SK-MEL-5 (cell line): Measurements from ENCODE around the gene OR14A16. TPM values are rescaled to one million over a fixed set of nuclear protein-coding genes. Genes with fewer than 3 reads are reported as not detected.

ENCODE experiments used
- DNase-seq: peaks from one replicate; pipeline ENCODE4 v3.0.0-alpha.2; 2016; ENCODE audit warnings: low read depth, low spot score
- in situ Hi-C: cut with HindIII; loops from 2 replicates; pipeline ENCODE4 v1.10.0; 2016; ENCODE audit warnings: low sequenced_read_pairs, high pct_unique_total_duplicates, low pct_unique_long_range_greater_than_20kb
- total RNA-seq: library from RNA; depleted of rRNA; stranded (reverse); fragments of >200 nt; shearing (Covaris generic); gene quantifications from 2 replicates; pipeline ENCODE4 v1.2.3, GENCODE V29; 2014; rRNA removed

Gene OR14A16
- total RNA-seq, 1 experiment from 2014 or later, result not detected

DNA sequence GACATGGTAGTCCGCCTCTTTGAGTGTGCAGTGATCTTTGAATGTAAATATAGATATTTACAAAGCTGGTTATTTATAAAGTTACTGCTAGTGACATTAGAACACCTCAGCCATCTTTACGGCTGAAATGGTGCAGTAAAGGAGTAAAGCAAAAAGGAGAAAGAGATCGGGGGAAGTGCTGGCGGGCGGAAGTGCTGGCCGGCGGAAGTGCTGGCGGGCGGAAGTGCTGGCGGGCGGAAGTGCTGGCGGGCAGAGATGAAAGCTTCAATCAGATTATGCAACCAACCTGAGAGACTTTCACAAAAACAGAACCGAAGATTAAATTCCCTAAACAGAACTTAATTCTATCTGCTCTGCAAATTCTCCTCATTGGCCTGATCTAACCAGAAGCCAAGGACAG, 1.4 kb upstream of the OR14A16 start:
- DNase-seq, result no peak
- in situ Hi-C loops, result no loop called here

GRCh38 chr1:247822060-247822459, 1.9 kb downstream of the OR14A16 start:
- no peak for DNase-seq
- in situ Hi-C loops, result no loop called here

GRCh38 chr1:247812637-247813036, 11.3 kb downstream of the OR14A16 start:
- in situ Hi-C loops, result no loop called here
- no peak for DNase-seq

DNA sequence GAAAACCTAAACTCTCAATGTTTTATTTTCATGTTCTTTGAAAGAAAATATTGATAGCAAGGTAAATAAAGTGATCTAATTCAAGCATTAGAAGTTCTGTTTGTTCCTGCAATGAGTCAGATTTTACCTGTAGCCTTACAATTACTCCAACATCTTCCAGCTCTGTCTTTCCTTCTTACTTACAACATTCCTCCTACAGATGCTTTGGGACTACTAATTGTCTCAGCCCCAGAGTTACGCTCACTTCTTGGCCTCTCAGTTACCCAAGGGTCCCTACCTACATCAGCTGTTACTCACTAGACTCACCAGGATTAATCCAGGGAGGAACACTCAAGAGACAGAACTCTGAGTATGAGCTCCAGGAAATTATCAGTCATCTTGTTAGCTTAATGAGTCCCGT, 26.4 kb downstream of the OR14A16 start:
- in situ Hi-C loops, result no loop called here
- no peak for DNase-seq

- in situ Hi-C loops, result no loop called here
- DNase-seq, result no peak
Measured at GRCh38 chr1:247769603-247770002, 54.3 kb downstream of the OR14A16 start.

Other genes starting within 250 kb of the OR14A16 start
- gene OR2G2, start 235.8 kb downstream of the OR14A16 start, total RNA-seq, result not detected in 2 replicates
- not detected in 2 replicates for gene OR2G3, start 218.5 kb downstream of the OR14A16 start, total RNA-seq
- not detected in 2 replicates for gene OR13G1, start 144.4 kb downstream of the OR14A16 start, total RNA-seq
- not detected in 2 replicates for gene OR6F1, start 107.5 kb downstream of the OR14A16 start, total RNA-seq
- gene OR14K1, start 85.5 kb downstream of the OR14A16 start, total RNA-seq, result not detected in 2 replicates
- not detected in 2 replicates for gene OR14A2, start 76.0 kb downstream of the OR14A16 start, total RNA-seq
- not detected in 2 replicates for gene OR1C1, start 63.6 kb downstream of the OR14A16 start, total RNA-seq
- not detected in 2 replicates for gene OR11L1, start 17.8 kb upstream of the OR14A16 start, total RNA-seq
- 0.13 and 0.16 TPM in 2 replicates for gene TRIM58, start 33.1 kb upstream of the OR14A16 start, total RNA-seq
- not detected in 2 replicates for gene OR2W3, start 71.5 kb upstream of the OR14A16 start, total RNA-seq
- gene OR2T8, start 96.1 kb upstream of the OR14A16 start, total RNA-seq, result not detected in 2 replicates
- gene OR2AJ1, start 100.8 kb upstream of the OR14A16 start, total RNA-seq, result not detected in 2 replicates
- gene OR2L8, start 124.7 kb upstream of the OR14A16 start, total RNA-seq, result not detected in 2 replicates
- gene OR2AK2, start 141.1 kb upstream of the OR14A16 start, total RNA-seq, result not detected in 2 replicates
- not detected in 2 replicates for gene OR2L5, start 189.5 kb upstream of the OR14A16 start, total RNA-seq
- not detected in 2 replicates for gene OR2L2, start 206.0 kb upstream of the OR14A16 start, total RNA-seq
- not detected in 2 replicates for gene OR2L3, start 222.7 kb upstream of the OR14A16 start, total RNA-seq